ENCODE results near the gene HSD17B1.
A peak's percentile ranks its signal among the peaks of the same experiment; 100 is the strongest.

Gene HSD17B1

DNA sequence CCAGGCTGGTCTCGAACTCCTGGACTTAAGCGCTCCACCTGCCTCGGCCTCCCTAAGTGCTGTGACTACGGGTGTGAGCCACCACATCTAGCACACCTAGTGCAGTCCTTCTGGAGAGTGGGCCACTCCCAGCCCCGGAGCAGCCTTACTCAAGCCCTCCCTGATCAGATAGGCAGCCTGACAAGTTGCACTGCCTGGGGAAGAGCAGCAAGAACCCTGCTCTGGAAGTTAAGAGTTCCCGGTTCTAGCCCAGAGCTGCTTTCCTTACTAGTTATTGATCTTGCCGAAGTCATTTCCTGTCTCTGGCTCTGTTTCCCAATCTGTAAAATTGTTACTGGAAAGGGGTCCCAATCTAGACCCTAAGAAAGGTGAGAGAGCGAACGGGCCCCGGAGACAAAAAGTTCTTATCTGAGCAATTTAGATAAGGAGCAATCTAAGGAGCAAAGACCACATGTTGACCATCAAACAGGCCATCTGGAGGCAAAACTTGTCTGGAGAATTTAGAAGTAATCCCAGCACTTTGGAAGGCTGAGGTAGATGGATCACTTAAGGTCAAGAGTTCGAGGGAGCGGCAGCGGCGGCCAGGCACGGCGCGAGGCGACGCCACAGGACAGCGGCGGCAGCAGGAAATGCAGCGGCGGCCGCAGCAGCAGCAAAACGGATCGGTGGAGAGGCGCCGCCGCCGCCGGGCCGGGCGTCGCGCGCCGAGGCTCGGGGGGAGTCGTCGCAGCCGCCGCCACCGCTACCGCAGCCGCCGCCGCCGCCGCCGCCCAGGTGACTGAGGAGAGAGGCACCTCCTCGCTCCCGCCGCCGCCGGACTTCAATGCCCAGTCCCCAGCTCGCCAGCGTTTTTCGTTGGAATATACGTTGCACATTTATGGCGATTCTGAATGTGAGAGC, 21.0 kb upstream of the HSD17B1 start:
- H3K4me3 ChIP-seq (IDR thresholded peaks at IDR 0.05; ENCODE audit: insufficient read depth, low read depth, low read length) = no peak overlapping the region
- H3K4me2 ChIP-seq = peak overlapping the region; percentile 42
- H3K9ac ChIP-seq = no peak overlapping the region; the same call in 1 of the 2 replicates
- no peaks in the 10 kb centered on the region for H4K20me1 ChIP-seq (ENCODE audit: insufficient read depth)
- peaks cover 42% of the 10 kb centered on the region for H3K4me1 ChIP-seq (ENCODE audit: low read depth, poor library complexity, severe bottlenecking)
- no peak overlapping the region for H3K27ac ChIP-seq
- H3K36me3 ChIP-seq (ENCODE audit: insufficient read depth) = no peaks in the 10 kb centered on the region
- no peaks in the 10 kb centered on the region for H3K27me3 ChIP-seq (ENCODE audit: insufficient read depth, low read depth)
- H3K79me2 ChIP-seq (ENCODE audit: insufficient read depth, low read depth) = no peaks in the 10 kb centered on the region
- peak overlapping the region; percentile 60 for H2AFZ ChIP-seq (ENCODE audit: low read depth)
- TF ChIP-seq, protein P1, sequence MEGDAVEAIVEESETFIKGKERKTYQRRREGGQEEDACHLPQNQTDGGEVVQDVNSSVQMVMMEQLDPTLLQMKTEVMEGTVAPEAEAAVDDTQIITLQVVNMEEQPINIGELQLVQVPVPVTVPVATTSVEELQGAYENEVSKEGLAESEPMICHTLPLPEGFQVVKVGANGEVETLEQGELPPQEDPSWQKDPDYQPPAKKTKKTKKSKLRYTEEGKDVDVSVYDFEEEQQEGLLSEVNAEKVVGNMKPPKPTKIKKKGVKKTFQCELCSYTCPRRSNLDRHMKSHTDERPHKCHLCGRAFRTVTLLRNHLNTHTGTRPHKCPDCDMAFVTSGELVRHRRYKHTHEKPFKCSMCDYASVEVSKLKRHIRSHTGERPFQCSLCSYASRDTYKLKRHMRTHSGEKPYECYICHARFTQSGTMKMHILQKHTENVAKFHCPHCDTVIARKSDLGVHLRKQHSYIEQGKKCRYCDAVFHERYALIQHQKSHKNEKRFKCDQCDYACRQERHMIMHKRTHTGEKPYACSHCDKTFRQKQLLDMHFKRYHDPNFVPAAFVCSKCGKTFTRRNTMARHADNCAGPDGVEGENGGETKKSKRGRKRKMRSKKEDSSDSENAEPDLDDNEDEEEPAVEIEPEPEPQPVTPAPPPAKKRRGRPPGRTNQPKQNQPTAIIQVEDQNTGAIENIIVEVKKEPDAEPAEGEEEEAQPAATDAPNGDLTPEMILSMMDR (conservative IDR thresholded peaks at IDR 0.05; ENCODE audit: low read depth, low read length) = peak; percentile 48

DNA sequence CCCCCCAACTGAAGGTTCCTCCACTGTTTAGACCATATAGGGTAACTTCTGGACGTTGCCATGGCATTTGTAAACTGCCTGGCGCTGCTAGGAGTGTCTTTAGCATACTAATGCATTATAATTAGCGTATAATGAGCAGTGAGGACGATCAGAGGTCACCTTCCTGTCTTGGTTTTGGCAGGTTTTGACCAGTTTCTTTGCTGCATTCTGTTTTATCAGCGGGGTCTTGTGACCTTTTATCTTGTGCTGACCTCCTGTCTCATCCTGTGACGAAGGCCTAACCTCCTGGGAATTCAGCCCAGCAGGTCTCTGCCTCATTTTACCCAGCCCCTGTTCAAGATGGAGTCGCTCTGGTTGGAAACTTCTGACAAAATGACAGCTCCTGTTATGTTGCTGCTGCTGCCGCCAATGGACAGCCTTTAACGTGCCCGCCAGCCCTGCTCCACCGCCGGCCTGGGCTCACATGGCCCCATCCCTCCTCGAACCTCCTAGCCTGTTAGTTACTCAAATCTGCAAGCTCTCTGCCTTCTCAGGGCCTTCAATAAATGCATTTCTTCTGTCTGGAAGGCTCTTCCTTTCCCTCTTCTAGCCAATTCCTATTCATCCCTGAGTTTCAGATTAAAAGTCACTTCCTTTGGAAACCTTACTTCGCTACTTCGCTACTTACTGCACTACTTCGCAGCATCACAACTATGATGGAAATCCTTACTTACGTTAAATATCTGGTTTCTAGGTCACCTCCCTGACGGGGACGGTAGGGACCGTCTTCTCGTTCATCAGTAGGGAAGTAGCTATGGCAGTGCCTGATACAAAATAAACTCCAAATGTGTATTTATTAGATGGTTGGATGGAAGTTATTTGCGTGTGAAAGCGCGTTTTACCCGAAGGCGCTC, 17.3 kb upstream of the HSD17B1 start:
- peaks cover 41% of the 10 kb centered on the region for H3K4me1 ChIP-seq (ENCODE audit: low read depth, poor library complexity, severe bottlenecking)
- TF ChIP-seq, protein P1 (conservative IDR thresholded peaks at IDR 0.05; ENCODE audit: low read depth, low read length) = no peak
- H3K79me2 ChIP-seq (ENCODE audit: insufficient read depth, low read depth) = peaks cover 15% of the 10 kb centered on the region; the same call in 1 of the 2 replicates
- H3K4me3 ChIP-seq (IDR thresholded peaks at IDR 0.05; ENCODE audit: insufficient read depth, low read depth, low read length) = peak overlapping the region; percentile 39
- no peaks in the 10 kb centered on the region for H3K27me3 ChIP-seq (ENCODE audit: insufficient read depth, low read depth)
- peak overlapping the region; percentile 28; the same call in 1 of the 2 replicates for H3K9ac ChIP-seq
- H2AFZ ChIP-seq (ENCODE audit: low read depth) = peak overlapping the region; percentile 72
- H3K4me2 ChIP-seq = peak overlapping the region; percentile 95
- H3K27ac ChIP-seq = peak overlapping the region; percentile 55
- no peaks in the 10 kb centered on the region for H3K36me3 ChIP-seq (ENCODE audit: insufficient read depth)
- no peaks in the 10 kb centered on the region for H4K20me1 ChIP-seq (ENCODE audit: insufficient read depth)

DNA sequence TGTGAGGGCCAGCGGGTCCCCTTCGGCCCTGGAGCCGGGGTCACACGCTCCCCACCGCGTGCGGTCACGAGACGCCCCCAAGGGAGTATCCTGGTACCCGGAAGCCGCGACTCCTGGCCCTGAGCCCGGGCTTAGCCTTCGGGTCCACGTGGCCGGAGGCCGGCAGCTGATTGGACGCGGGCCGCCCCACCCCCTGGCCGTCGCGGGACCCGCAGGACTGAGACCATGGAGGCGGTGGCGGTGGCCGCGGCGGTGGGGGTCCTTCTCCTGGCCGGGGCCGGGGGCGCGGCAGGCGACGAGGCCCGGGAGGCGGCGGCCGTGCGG, 16.7 kb upstream of the HSD17B1 start, which contains the start of gene NAGLU:
Gene NAGLU, plus strand, starts transcription at position 194 of the 324 bp plus-strand sequence. Its CDS starts 32 bp downstream, at position 226.
- no peaks in the 10 kb centered on the region for H3K36me3 ChIP-seq (ENCODE audit: insufficient read depth)
- H3K79me2 ChIP-seq (ENCODE audit: insufficient read depth, low read depth) = peaks cover 15% of the 10 kb centered on the region; the same call in 1 of the 2 replicates
- H3K27me3 ChIP-seq (ENCODE audit: insufficient read depth, low read depth) = no peaks in the 10 kb centered on the region
- H4K20me1 ChIP-seq (ENCODE audit: insufficient read depth) = no peaks in the 10 kb centered on the region
- peak within 1 kb of the TSS; percentile 39 for H3K4me3 ChIP-seq (IDR thresholded peaks at IDR 0.05; ENCODE audit: insufficient read depth, low read depth, low read length)
- peak within 1 kb of the TSS; percentile 55 for H3K27ac ChIP-seq
- peak within 1 kb of the TSS; percentile 28; the same call in 1 of the 2 replicates for H3K9ac ChIP-seq
- H3K4me1 ChIP-seq (ENCODE audit: low read depth, poor library complexity, severe bottlenecking) = peaks cover 35% of the 10 kb centered on the region
- H2AFZ ChIP-seq (ENCODE audit: low read depth) = peak within 1 kb of the TSS; percentile 72
- peak within 1 kb of the TSS; percentile 98 for H3K4me2 ChIP-seq
- TF ChIP-seq, protein P1 (conservative IDR thresholded peaks at IDR 0.05; ENCODE audit: low read depth, low read length) = no peak

DNA sequence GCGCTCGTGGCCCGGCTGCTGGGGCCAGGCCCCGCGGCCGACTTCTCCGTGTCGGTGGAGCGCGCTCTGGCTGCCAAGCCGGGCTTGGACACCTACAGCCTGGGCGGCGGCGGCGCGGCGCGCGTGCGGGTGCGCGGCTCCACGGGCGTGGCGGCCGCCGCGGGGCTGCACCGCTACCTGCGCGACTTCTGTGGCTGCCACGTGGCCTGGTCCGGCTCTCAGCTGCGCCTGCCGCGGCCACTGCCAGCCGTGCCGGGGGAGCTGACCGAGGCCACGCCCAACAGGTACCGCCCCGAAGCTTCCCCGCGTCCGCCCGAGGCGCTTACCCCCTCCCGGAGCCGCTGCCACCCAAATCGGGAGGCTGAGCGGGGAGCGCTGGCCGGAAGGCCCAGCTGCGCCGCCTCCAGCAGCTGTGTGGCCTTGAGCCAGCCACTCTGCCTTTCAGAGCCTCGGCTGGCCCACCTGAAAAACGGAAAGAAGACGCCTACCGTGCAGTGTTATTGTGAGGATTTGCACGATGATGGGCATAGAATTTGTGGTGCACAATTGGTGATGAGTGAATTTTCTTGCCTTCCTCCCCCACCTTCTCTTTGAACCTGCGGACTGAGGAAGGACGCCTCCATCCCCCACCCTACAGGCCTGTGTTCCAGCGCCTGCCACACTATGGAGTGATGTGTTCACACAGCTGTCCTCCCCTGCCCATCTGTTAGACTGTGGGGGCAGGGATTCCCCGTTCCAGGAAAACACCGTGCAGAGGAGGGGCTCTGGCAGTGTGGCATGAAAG, 16.2 kb upstream of the HSD17B1 start:
- Histone ChIP-seq H3K4me1 (ENCODE audit: low read depth, poor library complexity, severe bottlenecking) (peaks cover 34% of the 10 kb centered on the region), H3K27me3 (ENCODE audit: insufficient read depth, low read depth) (no peaks in the 10 kb centered on the region), H3K4me3 (IDR thresholded peaks at IDR 0.05; ENCODE audit: insufficient read depth, low read depth, low read length) (peak overlapping the region; percentile 38), H4K20me1 (ENCODE audit: insufficient read depth) (no peaks in the 10 kb centered on the region), H2AFZ (ENCODE audit: low read depth) (peak overlapping the region; percentile 72), H3K9ac (peak overlapping the region; percentile 28; the same call in 1 of the 2 replicates), H3K4me2 (peak overlapping the region; percentile 98), H3K36me3 (ENCODE audit: insufficient read depth) (no peaks in the 10 kb centered on the region), H3K27ac (peak overlapping the region; percentile 55), H3K79me2 (ENCODE audit: insufficient read depth, low read depth) (peaks cover 15% of the 10 kb centered on the region; the same call in 1 of the 2 replicates)
- TF ChIP-seq, protein P1 (conservative IDR thresholded peaks at IDR 0.05; ENCODE audit: low read depth, low read length) = no peak
